Fibroblast of lung (primary cell): ENCODE results near the gene DTWD1.

ENCODE experiments used
- EZH2 ChIP-seq: IDR thresholded peaks from 2 replicates; pipeline ENCODE4 v1.5.1; 2012; ENCODE audit warnings: low read length, control low read depth, mild to moderate bottlenecking; ENCODE audit errors: missing control alignments
- TF ChIP-seq, protein P1 (sequence below), 2 donors: IDR thresholded peaks in 1 of 2; conservative IDR thresholded peaks in 1 of 2; 1 replicate in 1 of 2; 2 replicates in 1 of 2; pipeline ENCODE4 v1.5.1; 2011 to 2012; ENCODE audit warnings: low read length in 2 of 2, control low read depth in 1 of 2, inconsistent platforms in 1 of 2, low read depth in 1 of 2, mild to moderate bottlenecking in 1 of 2

DNA sequence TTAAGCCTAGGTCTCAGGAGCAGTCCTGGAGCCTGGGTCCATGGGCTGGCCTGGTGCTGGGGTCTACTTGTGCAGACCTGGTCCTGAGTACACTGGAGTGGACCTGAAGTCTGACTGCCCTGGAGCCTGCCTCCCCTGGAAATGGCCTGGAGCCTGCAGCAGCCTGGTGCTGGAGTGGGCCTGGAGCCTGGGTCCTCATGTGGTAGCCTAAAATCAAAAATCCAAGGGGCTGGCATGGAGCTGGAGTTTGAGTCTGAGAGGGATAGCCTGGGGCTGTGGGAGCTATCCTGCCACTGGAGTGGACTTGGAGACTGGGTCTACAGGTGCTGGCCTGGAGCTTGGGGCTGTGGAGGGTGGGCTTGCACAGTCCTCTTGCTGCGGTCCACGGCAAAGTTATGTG is 15.3 kb upstream of the DTWD1 start:
- TF ChIP-seq, protein P1, sequence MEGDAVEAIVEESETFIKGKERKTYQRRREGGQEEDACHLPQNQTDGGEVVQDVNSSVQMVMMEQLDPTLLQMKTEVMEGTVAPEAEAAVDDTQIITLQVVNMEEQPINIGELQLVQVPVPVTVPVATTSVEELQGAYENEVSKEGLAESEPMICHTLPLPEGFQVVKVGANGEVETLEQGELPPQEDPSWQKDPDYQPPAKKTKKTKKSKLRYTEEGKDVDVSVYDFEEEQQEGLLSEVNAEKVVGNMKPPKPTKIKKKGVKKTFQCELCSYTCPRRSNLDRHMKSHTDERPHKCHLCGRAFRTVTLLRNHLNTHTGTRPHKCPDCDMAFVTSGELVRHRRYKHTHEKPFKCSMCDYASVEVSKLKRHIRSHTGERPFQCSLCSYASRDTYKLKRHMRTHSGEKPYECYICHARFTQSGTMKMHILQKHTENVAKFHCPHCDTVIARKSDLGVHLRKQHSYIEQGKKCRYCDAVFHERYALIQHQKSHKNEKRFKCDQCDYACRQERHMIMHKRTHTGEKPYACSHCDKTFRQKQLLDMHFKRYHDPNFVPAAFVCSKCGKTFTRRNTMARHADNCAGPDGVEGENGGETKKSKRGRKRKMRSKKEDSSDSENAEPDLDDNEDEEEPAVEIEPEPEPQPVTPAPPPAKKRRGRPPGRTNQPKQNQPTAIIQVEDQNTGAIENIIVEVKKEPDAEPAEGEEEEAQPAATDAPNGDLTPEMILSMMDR (conservative IDR thresholded peaks at IDR 0.05 in 1 of 2, IDR thresholded peaks at IDR 0.05 in 1 of 2; ENCODE audit: low read depth in 1 of 2, low read length in 2 of 2) = no peak
- no peak for TF ChIP-seq EZH2
